IMR-90 (cell line): ENCODE measurements around the gene RBM23. TPM values are rescaled to one million over a fixed set of nuclear protein-coding genes. Genes with fewer than 3 reads are reported as not detected.

Source experiments
- ATAC-seq: fragments of 200-7000 bp; cut with Tn5 transposase; 2 replicates; pipeline ENCODE4 v1.9.1; 2020; ENCODE audit warnings: low read depth, mild to moderate bottlenecking, moderate library complexity
- BruUV-seq: library from RNA; stranded (reverse); fragments of 400-500 nt; replicated peaks from 2 replicates; lab custom pipeline; 2021; lab: Mats Ljungman, UMichigan
- CTCF ChIA-PET: fragments of 300-600 bp; formaldehyde crosslinking; extraction: SDS; loops from one replicate; lab custom pipeline; 2021; ENCODE audit warnings: antibody characterized with exemption; lab: Yijun Ruan, JAX
- POLR2A ChIA-PET: fragments of 300-600 bp; sonication (Branson Sonifier 250); formaldehyde crosslinking; loops from one replicate; lab custom pipeline; 2022; ENCODE audit warnings: antibody characterized with exemption; ENCODE audit not compliant: unreplicated experiment; lab: Charles Lee
- DNase-seq: peaks from one replicate; pipeline ENCODE4 v3.0.0; 2013
- H2AFZ ChIP-seq: replicated peaks from 2 replicates; pipeline ENCODE3; 2013; ENCODE audit warnings: low read length, mild to moderate bottlenecking; ENCODE audit not compliant: poor library complexity
- H2AK5ac ChIP-seq: 2 replicates; pipeline ENCODE4 v1.6.1; 2013; ENCODE audit warnings: low read depth, low read length, inconsistent platforms
- H2AK9ac ChIP-seq: replicated peaks from 2 replicates; pipeline ENCODE3; 2013; ENCODE audit warnings: mild to moderate bottlenecking, low read depth, low read length, moderate library complexity; ENCODE audit not compliant: poor library complexity
- H2BK120ac ChIP-seq: 2 replicates; pipeline ENCODE4 v1.6.1; 2013; ENCODE audit warnings: low read depth, low read length, inconsistent platforms
- H2BK15ac ChIP-seq: 3 replicates; pipeline ENCODE4 v1.6.1; 2013; ENCODE audit warnings: low read depth, low read length, inconsistent platforms
- H2BK20ac ChIP-seq: 2 replicates; pipeline ENCODE4 v1.6.1; 2013; ENCODE audit warnings: low read depth, mild to moderate bottlenecking, inconsistent platforms, low read length, moderate library complexity
- H2BK5ac ChIP-seq: 2 replicates; pipeline ENCODE4 v1.6.1; 2013; ENCODE audit warnings: mild to moderate bottlenecking, low read depth, low read length, inconsistent platforms; ENCODE audit not compliant: poor library complexity, severe bottlenecking
- H3K14ac ChIP-seq: replicated peaks from 2 replicates; pipeline ENCODE4 v1.6.1; 2013; ENCODE audit warnings: low read depth, low read length, inconsistent platforms
- H3K18ac ChIP-seq: 2 replicates; pipeline ENCODE4 v1.6.1; 2013; ENCODE audit warnings: low read depth, low read length, control low read depth
- H3K23ac ChIP-seq: 2 replicates; pipeline ENCODE4 v1.6.1; 2013; ENCODE audit warnings: low read depth, low read length, inconsistent platforms
- H3K27ac ChIP-seq: 2 replicates; pipeline ENCODE4 v1.5.1; 2013; ENCODE audit warnings: mild to moderate bottlenecking, control low read depth, low read length; ENCODE audit not compliant: insufficient read depth
- H3K27me3 ChIP-seq: 2 replicates; pipeline ENCODE4 v1.6.1; 2013; ENCODE audit warnings: low read length; ENCODE audit not compliant: control insufficient read depth, insufficient read depth
- H3K36me3 ChIP-seq: 2 replicates; pipeline ENCODE4 v1.6.1; 2013; ENCODE audit warnings: low read length, mixed read lengths; ENCODE audit not compliant: control insufficient read depth, insufficient read depth
- H3K4ac ChIP-seq: 2 replicates; pipeline ENCODE4 v1.6.1; 2013; ENCODE audit warnings: low read depth, low read length, inconsistent platforms
- H3K4me1 ChIP-seq: 2 replicates; pipeline ENCODE4 v1.6.1; 2013; ENCODE audit warnings: low read length, mixed read lengths; ENCODE audit not compliant: control insufficient read depth, insufficient read depth
- H3K4me2 ChIP-seq: 2 replicates; pipeline ENCODE4 v1.6.1; 2013; ENCODE audit warnings: low read depth, mild to moderate bottlenecking, control low read depth, low read length, moderate library complexity
- H3K4me3 ChIP-seq: 2 replicates; pipeline ENCODE4 v1.5.1; 2013; ENCODE audit warnings: low read depth, mild to moderate bottlenecking, control low read depth, low read length, moderate library complexity; ENCODE audit not compliant: insufficient read depth
- H3K56ac ChIP-seq: 2 replicates; pipeline ENCODE4 v1.6.1; 2013; ENCODE audit warnings: low read length, inconsistent platforms; ENCODE audit not compliant: insufficient read depth; ENCODE audit errors: extremely low read depth
- H3K79me1 ChIP-seq, 2 experiments: 2 replicates each; pipeline ENCODE4 v1.6.1; 2013; ENCODE audit warnings: low read length in 2 of 2, inconsistent platforms in 1 of 2, low read depth in 1 of 2
- H3K9ac ChIP-seq: 2 replicates; pipeline ENCODE4 v1.6.1; 2013; ENCODE audit warnings: low read depth, low read length, control low read depth
- H3K9me1 ChIP-seq: 2 replicates; pipeline ENCODE4 v1.6.1; 2013; ENCODE audit warnings: low read length, inconsistent platforms; ENCODE audit not compliant: insufficient read depth
- H3K9me3 ChIP-seq: 2 replicates; pipeline ENCODE4 v1.6.1; 2013; ENCODE audit warnings: low read length; ENCODE audit not compliant: control insufficient read depth, insufficient read depth
- H4K20me1 ChIP-seq: 2 replicates; pipeline ENCODE4 v1.6.1; 2013; ENCODE audit warnings: low read length, inconsistent platforms; ENCODE audit not compliant: insufficient read depth
- H4K5ac ChIP-seq: 2 replicates; pipeline ENCODE4 v1.6.1; 2013; ENCODE audit warnings: mild to moderate bottlenecking, low read depth, low read length, control low read depth
- H4K8ac ChIP-seq, 2 experiments: 2 replicates each; pipeline ENCODE4 v1.6.1; 2013; ENCODE audit warnings: low read depth in 2 of 2, low read length in 2 of 2, control low read depth in 1 of 2, inconsistent platforms in 1 of 2
- H4K91ac ChIP-seq: 2 replicates; pipeline ENCODE4 v1.6.1; 2013; ENCODE audit warnings: low read depth, low read length, inconsistent platforms; ENCODE audit not compliant: insufficient read depth
- BHLHE40 ChIP-seq: fragments of 150-350 bp; IDR thresholded peaks from 2 replicates; pipeline ENCODE4 v1.6.1; 2016; ENCODE audit warnings: mild to moderate bottlenecking, low read depth, low read length
- CEBPB ChIP-seq: IDR thresholded peaks from 2 replicates; pipeline ENCODE4 v1.6.1; 2012; ENCODE audit warnings: low read depth, low read length, improper control_type of control experiment
- CHD1 ChIP-seq: IDR thresholded peaks from 2 replicates; pipeline ENCODE4 v1.6.1; 2012; ENCODE audit warnings: low read depth, low read length, improper control_type of control experiment
- CTCF ChIP-seq: conservative IDR thresholded peaks from 2 replicates; pipeline ENCODE4 v1.5.1; 2012; ENCODE audit warnings: mild to moderate bottlenecking, low read depth, low read length, improper control_type of control experiment
- ELK1 ChIP-seq: fragments of 150-350 bp; IDR thresholded peaks from 2 replicates; pipeline ENCODE4 v1.6.1; 2016; ENCODE audit warnings: low read depth, mild to moderate bottlenecking, low read length, moderate library complexity, borderline replicate concordance
- MAFK ChIP-seq: IDR thresholded peaks from 2 replicates; pipeline ENCODE4 v1.6.1; 2012; ENCODE audit warnings: low read depth, low read length, improper control_type of control experiment
- MAZ ChIP-seq: IDR thresholded peaks from 2 replicates; pipeline ENCODE4 v1.6.1; 2012; ENCODE audit warnings: low read depth, mild to moderate bottlenecking, low read length, improper control_type of control experiment, moderate library complexity, borderline replicate concordance
- MXI1 ChIP-seq: IDR thresholded peaks from 2 replicates; pipeline ENCODE4 v1.6.1; 2012; ENCODE audit warnings: low read depth, mild to moderate bottlenecking, low read length, moderate library complexity, borderline replicate concordance
- NFE2L2 ChIP-seq: fragments of 150-350 bp; IDR thresholded peaks from 2 replicates; pipeline ENCODE4 v1.6.1; 2016; ENCODE audit warnings: low read depth, mild to moderate bottlenecking, low read length
- POLR2A ChIP-seq: IDR thresholded peaks from 2 replicates; pipeline ENCODE4 v1.6.1; 2012; ENCODE audit warnings: mild to moderate bottlenecking, low read depth, low read length
- RAD21 ChIP-seq: IDR thresholded peaks from 2 replicates; pipeline ENCODE4 v1.6.1; 2012; ENCODE audit warnings: low read length, improper control_type of control experiment
- RCOR1 ChIP-seq: IDR thresholded peaks from 2 replicates; pipeline ENCODE4 v1.6.1; 2012; ENCODE audit warnings: mild to moderate bottlenecking, low read length, improper control_type of control experiment; ENCODE audit not compliant: insufficient replicate concordance
- RFX5 ChIP-seq: IDR thresholded peaks from 2 replicates; pipeline ENCODE4 v1.8.0; 2012; ENCODE audit warnings: low read depth, mild to moderate bottlenecking, low read length, moderate library complexity
- SMC3 ChIP-seq: fragments of 150-350 bp; IDR thresholded peaks from 2 replicates; pipeline ENCODE4 v1.6.1; 2016; ENCODE audit warnings: low read depth, mild to moderate bottlenecking, antibody characterized with exemption, low read length, moderate library complexity
- USF2 ChIP-seq: fragments of 150-350 bp; IDR thresholded peaks from 2 replicates; pipeline ENCODE4 v1.6.1; 2017; ENCODE audit warnings: mild to moderate bottlenecking, antibody characterized with exemption, low read length, low read depth
- WGBS, 2 experiments: methylation state at CpG; one replicate each; pipeline versions ENCODE4 v1.1.5 to v1.1.7; 2013; ENCODE audit warnings: missing lambda C conversion rate in 2 of 2; ENCODE audit not compliant: insufficient read length in 1 of 2; ENCODE audit errors: extremely low coverage in 2 of 2; 5-methylcytosine and 5-hydroxymethylcytosine counted together
- dilution Hi-C: fragments of 300-500 bp; cut with HindIII; formaldehyde crosslinking; loops from one replicate; pipeline ENCODE4 v1.14.3; 2018; ENCODE audit warnings: low sequenced_read_pairs; ENCODE audit not compliant: unreplicated experiment
- in situ Hi-C: fragments of 300-500 bp; cut with MboI; formaldehyde crosslinking; loops from 3 replicates; pipeline ENCODE4 v1.14.3; 2019; ENCODE audit warnings: low sequenced_read_pairs, inconsistent platforms, mixed read lengths
- intact Hi-C: fragments of 100-400 bp; cut with micrococcal nuclease; formaldehyde crosslinking; loops from 2 replicates; pipeline ENCODE4 v1.10.0; 2022
- polyA plus RNA-seq, 3 experiments: library from polyadenylated mRNA; depleted of rRNA; stranded (reverse); fragments of >200 nt; gene quantifications; 2 replicates each; pipeline ENCODE4 v1.2.3, GENCODE V29; 2012; ENCODE audit warnings: low replicate concordance in 1 of 3
- total RNA-seq: library from RNA; depleted of rRNA; stranded (reverse); fragments of >200 nt; gene quantifications from 2 replicates; pipeline ENCODE4 v1.2.3, GENCODE V29; 2012

The RBM23 gene
- total and polyA plus RNA-seq, 2 of the 4 experiments (the other 2 are of a cell fraction) = 44.7 to 375 TPM

DNA sequence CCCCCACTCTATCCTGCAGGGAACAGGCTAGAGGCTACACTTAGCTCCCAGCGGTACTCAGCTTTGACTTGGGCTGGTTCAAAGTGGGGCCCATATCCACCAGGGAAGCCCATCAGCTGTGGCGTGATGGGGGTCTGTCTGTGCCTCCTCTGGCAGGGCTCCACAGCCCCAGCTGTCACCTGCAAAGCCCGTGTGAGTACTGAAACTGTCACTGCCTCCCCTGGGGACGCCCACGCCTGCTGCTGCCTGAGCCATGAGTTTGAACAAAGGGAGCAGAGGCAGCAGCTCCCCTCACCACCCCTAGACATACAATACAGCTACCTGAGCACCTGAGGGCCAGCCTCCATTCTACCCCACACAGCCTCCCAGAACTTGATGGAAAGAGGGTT, 31.0 kb downstream of the RBM23 start:
- no peaks in the 10 kb centered on the region for H3K9me3 ChIP-seq
- peak overlapping the region; percentile 54 for H4K91ac ChIP-seq
- H3K23ac ChIP-seq = peak overlapping the region; percentile 73; the same call in 1 of the 2 replicates
- WGBS, 2 experiments = 88% methylated on average over 2 of the region's 5 CpGs; no CpG with 5 or more reads in 1 of the 2 experiments
- no peak for ATAC-seq
- POLR2A ChIA-PET = no interaction called here
- no peak overlapping the region for H2BK15ac ChIP-seq
- H4K8ac ChIP-seq = peak overlapping the region; percentile 27 to 87; a peak in 3 of 4 replicates
- H2AFZ ChIP-seq = peak overlapping the region; percentile 98
- in situ Hi-C loops = no loop called here
- TF ChIP-seq CTCF (no peak), RCOR1 (no peak), MAFK (no peak), CHD1 (no peak), RFX5 (no peak), RAD21 (no peak), SMC3 (no peak), ELK1 (no peak), MAZ (no peak), MXI1 (no peak), USF2 (no peak), POLR2A (no peak), BHLHE40 (no peak), CEBPB (no peak), NFE2L2 (no peak)
- no TSS peak for BruUV-seq
- no peak for DNase-seq
- H3K27ac ChIP-seq = no peak overlapping the region
- dilution Hi-C loops = no loop called here
- peak overlapping the region; percentile 76 for H3K4ac ChIP-seq
- H3K9ac ChIP-seq = peak overlapping the region; percentile 7; the same call in 1 of the 2 replicates
- peak overlapping the region; percentile 76 for H3K4me2 ChIP-seq
- intact Hi-C loops = loop anchor here (2.0 kb wide), 1 partner anchor 15 kb away; no protein-coding TSS in a partner anchor
- peak overlapping the region; percentile 51; the same call in 1 of the 2 replicates for H4K5ac ChIP-seq
- peak overlapping the region; percentile 95 for H3K14ac ChIP-seq
- H2BK20ac ChIP-seq = no peak overlapping the region
- peaks cover 11% of the 10 kb centered on the region; the same call in 1 of the 2 replicates for H3K9me1 ChIP-seq
- no peak overlapping the region for H2BK120ac ChIP-seq
- H2AK9ac ChIP-seq = peak overlapping the region; percentile 73
- no peak overlapping the region for H3K18ac ChIP-seq
- H4K20me1 ChIP-seq = no peaks in the 10 kb centered on the region
- CTCF ChIA-PET = interaction anchor here (0.9 kb wide), 1 partner anchor 13 kb away, joined by 3 read pairs; no protein-coding TSS in a partner anchor
- no peak overlapping the region; the same call in 1 of the 2 replicates for H3K56ac ChIP-seq
- peaks cover 5% of the 10 kb centered on the region; the same call in 1 of the 2 replicates for H3K4me1 ChIP-seq
- H3K79me1 ChIP-seq = peaks cover 7 to 17% of the 10 kb centered on the region in 2 experiments; a peak in 3 of 4 replicates
- no peaks in the 10 kb centered on the region for H3K27me3 ChIP-seq
- H3K36me3 ChIP-seq = no peaks in the 10 kb centered on the region
- no peak overlapping the region for H2BK5ac ChIP-seq
- no peak overlapping the region for H3K4me3 ChIP-seq
- peak overlapping the region; percentile 22; the same call in 1 of the 2 replicates for H2AK5ac ChIP-seq
